ENCODE data around the gene CCDC157.

GRCh38 chr22:30312053-30312452 is 44.8 kb upstream of the CCDC157 start:
- no peak for TF ChIP-seq CTCF (tag by site-specific recombination; IDR thresholded peaks at IDR 0.05)
- TF ChIP-seq OVOL3 (tag by site-specific recombination; IDR thresholded peaks at IDR 0.05) = no peak
- TF ChIP-seq YY1 (tag by site-specific recombination; IDR thresholded peaks at IDR 0.05) = no peak
- no peak for TF ChIP-seq ZFP3 (tag by site-specific recombination; IDR thresholded peaks at IDR 0.05; ENCODE audit: low read depth)
